ENCODE measurements around the gene TTLL1.

TTLL1 gene

GRCh38 chr22:43050995-43051394, 38.2 kb downstream of the TTLL1 start:
- 0 out of 2 replicates have a peak, but pooled peaks have one; percentile 4 for TF ChIP-seq CTCF (IDR thresholded peaks at IDR 0.05; ENCODE audit: borderline replicate concordance, insufficient read depth, low read depth, low read length)
- H3K4me3 ChIP-seq (ENCODE audit: low read depth, low read length) = no peak overlapping the region

- no peak for TF ChIP-seq CTCF (IDR thresholded peaks at IDR 0.05; ENCODE audit: borderline replicate concordance, insufficient read depth, low read depth, low read length)
- H3K4me3 ChIP-seq (ENCODE audit: low read depth, low read length) = no peak overlapping the region
These were observed 41.6 kb downstream of the TTLL1 start for GRCh38 chr22:43047605-43048004.

DNA sequence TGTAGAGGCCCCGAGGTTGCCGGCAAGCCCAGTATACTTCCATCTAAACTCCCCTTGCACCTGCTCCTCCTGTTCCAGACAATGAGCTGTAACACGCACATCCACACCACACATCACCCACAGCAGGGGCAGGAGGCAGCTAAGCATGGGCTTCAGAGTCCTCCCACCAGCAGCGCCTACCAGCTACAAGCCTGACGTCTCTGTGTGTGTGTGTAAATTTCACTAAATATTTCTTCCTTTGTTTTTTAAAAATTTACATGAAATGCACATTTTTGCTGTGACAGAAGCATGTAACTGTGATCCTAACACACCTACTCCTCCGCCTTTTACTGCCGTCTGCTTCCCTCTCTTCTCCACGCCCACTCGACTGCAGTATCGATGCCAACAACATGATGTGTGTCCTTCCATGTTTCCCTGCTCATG, 44.9 kb downstream of the TTLL1 start:
- TF ChIP-seq CTCF (IDR thresholded peaks at IDR 0.05; ENCODE audit: borderline replicate concordance, insufficient read depth, low read depth, low read length) = no peak
- no peak overlapping the region for H3K4me3 ChIP-seq (ENCODE audit: low read depth, low read length)

- H3K4me3 ChIP-seq (ENCODE audit: low read depth, low read length) = no peak overlapping the region
- no peak for TF ChIP-seq CTCF (IDR thresholded peaks at IDR 0.05; ENCODE audit: borderline replicate concordance, insufficient read depth, low read depth, low read length)
These were observed 47.0 kb downstream of the TTLL1 start for GRCh38 chr22:43042101-43042780.

DNA sequence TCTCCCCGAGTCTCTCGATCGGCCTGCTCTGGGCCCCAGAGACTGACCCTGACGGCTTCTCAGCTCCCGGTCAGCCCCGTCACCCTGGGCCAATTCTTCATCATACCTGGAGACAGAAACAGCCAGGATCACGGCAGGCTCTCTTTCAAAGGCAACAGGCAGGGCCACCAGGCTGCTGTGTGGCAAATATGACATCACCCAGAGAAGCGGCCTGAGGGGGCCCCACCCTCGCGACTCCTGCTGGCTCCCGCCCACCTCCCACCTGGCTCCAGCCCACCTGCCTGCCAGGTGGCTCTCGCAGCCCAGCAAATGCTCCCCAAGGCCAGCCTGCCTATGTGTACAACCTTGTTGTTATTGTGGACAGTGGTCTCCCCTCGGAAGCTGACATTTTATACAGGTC, 49.4 kb downstream of the TTLL1 start:
- TF ChIP-seq CTCF (IDR thresholded peaks at IDR 0.05; ENCODE audit: borderline replicate concordance, insufficient read depth, low read depth, low read length) = no peak
- no peak overlapping the region for H3K4me3 ChIP-seq (ENCODE audit: low read depth, low read length)

GRCh38 chr22:43038325-43038724, 50.9 kb downstream of the TTLL1 start:
- no peak for TF ChIP-seq CTCF (IDR thresholded peaks at IDR 0.05; ENCODE audit: borderline replicate concordance, insufficient read depth, low read depth, low read length)
- no peak overlapping the region for H3K4me3 ChIP-seq (ENCODE audit: low read depth, low read length)

- no peak overlapping the region for H3K4me3 ChIP-seq (ENCODE audit: low read depth, low read length)
- TF ChIP-seq CTCF (IDR thresholded peaks at IDR 0.05; ENCODE audit: borderline replicate concordance, insufficient read depth, low read depth, low read length) = no peak
These were observed 52.8 kb downstream of the TTLL1 start for GRCh38 chr22:43036282-43036829.
